PFSK-1 (cell line): Measurements from ENCODE around the gene NUDT3.

Source experiments
- FOXP2 ChIP-seq: optimal IDR thresholded peaks from 2 replicates; pipeline ENCODE3; 2011; ENCODE audit warnings: borderline replicate concordance, control low read depth, inconsistent platforms; ENCODE audit not compliant: insufficient read depth; ENCODE audit errors: extremely low read length, extremely low read depth
- POLR2AphosphoS5 ChIP-seq: IDR thresholded peaks from 2 replicates; pipeline ENCODE4 v1.6.1; 2012; ENCODE audit warnings: low read depth, mild to moderate bottlenecking, control low read depth, low read length, moderate library complexity
- SIN3A ChIP-seq: IDR thresholded peaks from 2 replicates; pipeline ENCODE4 v1.6.1; 2012; ENCODE audit warnings: mild to moderate bottlenecking, low read length, moderate library complexity, borderline replicate concordance; ENCODE audit not compliant: insufficient read depth
- TAF1 ChIP-seq: IDR thresholded peaks from 2 replicates; pipeline ENCODE4 v1.6.1; 2012; ENCODE audit warnings: low read length, control low read depth, borderline replicate concordance; ENCODE audit not compliant: insufficient read depth
- TF ChIP-seq, protein P1 (sequence below), 2 experiments: IDR thresholded peaks; 2 replicates each; pipeline versions ENCODE4 v1.6.1 to v1.8.0; 2011 to 2012; ENCODE audit warnings: low read depth in 2 of 2, low read length in 2 of 2, control low read depth in 1 of 2, inconsistent platforms in 1 of 2, mild to moderate bottlenecking in 1 of 2, moderate library complexity in 1 of 2; ENCODE audit not compliant: insufficient read depth in 1 of 2

NUDT3 gene

DNA sequence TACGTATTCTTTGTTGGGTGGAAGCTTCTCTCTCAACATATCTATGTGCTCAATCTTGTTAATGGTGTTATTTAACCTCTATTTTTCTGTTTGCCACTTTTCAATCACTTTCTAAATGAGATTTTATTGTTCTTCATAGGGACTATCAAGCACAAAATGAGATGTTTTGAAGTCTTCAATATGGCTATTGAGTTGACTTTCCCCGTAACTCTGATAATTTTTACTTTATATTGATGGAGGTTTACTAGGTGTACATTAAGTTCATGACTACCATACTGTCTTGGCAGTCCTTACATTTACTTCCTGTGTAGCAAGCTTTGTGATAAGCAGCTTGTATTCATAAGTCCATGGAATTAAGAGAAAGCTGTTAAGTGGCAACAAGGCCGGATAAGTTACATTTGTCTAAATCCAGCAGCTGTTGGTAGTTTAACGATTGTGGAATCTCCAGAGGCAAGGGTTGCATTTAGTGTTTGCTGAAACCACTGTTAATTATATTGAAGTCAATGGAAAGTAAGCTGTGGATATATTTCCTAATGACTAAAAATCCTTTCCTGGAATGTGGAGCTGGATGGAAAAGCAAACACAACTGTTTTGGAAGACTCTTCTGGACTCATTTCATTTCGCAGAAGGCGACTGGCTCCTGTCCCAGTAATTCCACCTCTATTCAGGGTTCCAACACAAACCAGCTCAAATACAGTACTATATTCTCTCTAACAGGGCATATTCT is 86.3 kb downstream of the NUDT3 start:
- no peak for TF ChIP-seq TAF1
- TF ChIP-seq, protein P1, sequence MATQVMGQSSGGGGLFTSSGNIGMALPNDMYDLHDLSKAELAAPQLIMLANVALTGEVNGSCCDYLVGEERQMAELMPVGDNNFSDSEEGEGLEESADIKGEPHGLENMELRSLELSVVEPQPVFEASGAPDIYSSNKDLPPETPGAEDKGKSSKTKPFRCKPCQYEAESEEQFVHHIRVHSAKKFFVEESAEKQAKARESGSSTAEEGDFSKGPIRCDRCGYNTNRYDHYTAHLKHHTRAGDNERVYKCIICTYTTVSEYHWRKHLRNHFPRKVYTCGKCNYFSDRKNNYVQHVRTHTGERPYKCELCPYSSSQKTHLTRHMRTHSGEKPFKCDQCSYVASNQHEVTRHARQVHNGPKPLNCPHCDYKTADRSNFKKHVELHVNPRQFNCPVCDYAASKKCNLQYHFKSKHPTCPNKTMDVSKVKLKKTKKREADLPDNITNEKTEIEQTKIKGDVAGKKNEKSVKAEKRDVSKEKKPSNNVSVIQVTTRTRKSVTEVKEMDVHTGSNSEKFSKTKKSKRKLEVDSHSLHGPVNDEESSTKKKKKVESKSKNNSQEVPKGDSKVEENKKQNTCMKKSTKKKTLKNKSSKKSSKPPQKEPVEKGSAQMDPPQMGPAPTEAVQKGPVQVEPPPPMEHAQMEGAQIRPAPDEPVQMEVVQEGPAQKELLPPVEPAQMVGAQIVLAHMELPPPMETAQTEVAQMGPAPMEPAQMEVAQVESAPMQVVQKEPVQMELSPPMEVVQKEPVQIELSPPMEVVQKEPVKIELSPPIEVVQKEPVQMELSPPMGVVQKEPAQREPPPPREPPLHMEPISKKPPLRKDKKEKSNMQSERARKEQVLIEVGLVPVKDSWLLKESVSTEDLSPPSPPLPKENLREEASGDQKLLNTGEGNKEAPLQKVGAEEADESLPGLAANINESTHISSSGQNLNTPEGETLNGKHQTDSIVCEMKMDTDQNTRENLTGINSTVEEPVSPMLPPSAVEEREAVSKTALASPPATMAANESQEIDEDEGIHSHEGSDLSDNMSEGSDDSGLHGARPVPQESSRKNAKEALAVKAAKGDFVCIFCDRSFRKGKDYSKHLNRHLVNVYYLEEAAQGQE (IDR thresholded peaks at IDR 0.05; ENCODE audit: insufficient read depth in 1 of 2, low read depth in 2 of 2, low read length in 2 of 2) = no peak
- no peak for TF ChIP-seq SIN3A
- no peak for TF ChIP-seq POLR2AphosphoS5
- no peak for TF ChIP-seq FOXP2

GRCh38 chr6:34305497-34305896 is 87.0 kb downstream of the NUDT3 start:
- TF ChIP-seq, protein P1 (IDR thresholded peaks at IDR 0.05; ENCODE audit: insufficient read depth in 1 of 2, low read depth in 2 of 2, low read length in 2 of 2) = no peak
- TF ChIP-seq SIN3A (no peak), TAF1 (no peak), POLR2AphosphoS5 (no peak), FOXP2 (no peak)

DNA sequence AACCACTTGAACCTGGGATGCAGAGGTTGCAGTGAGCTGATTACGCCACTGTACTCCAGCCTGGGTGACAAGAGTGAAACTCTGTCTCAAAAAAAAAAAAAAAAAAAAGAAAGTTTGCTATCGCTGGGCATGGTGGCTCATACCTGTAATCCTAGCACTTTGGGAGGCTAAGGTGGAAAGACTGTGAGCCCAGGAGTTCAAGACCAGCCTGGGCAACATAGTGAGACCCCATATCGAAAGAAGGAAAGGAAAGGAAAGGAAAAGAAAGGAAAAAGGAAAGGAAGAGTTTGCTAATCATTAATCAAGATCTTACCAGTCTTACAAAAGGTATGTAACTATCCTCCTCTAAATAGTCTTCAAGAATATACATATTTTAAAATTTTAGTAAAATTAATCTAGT is 88.3 kb downstream of the NUDT3 start:
- no peak for TF ChIP-seq SIN3A
- TF ChIP-seq, protein P1 (IDR thresholded peaks at IDR 0.05; ENCODE audit: insufficient read depth in 1 of 2, low read depth in 2 of 2, low read length in 2 of 2) = no peak
- no peak for TF ChIP-seq TAF1
- TF ChIP-seq POLR2AphosphoS5 = no peak
- no peak for TF ChIP-seq FOXP2

DNA sequence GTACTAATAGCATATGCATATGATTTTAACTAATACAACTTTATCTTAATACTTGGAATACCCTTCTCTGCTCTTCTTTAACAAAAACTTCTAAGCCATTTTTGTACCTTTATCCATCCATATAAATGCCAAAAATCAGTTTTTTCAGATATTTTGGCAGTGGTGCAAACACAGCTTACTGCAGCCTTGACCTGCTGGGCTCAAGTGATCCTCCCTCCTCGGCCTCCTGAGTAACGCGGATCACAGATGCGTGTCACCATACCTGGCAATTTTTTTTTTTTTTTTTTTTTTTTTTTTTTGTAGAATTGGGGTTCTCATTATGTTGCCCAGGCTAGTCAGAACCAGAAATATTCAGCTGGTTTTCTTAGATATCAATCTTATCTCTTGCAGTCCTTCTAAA is 89.5 kb downstream of the NUDT3 start:
- TF ChIP-seq TAF1 = no peak
- TF ChIP-seq POLR2AphosphoS5 = no peak
- TF ChIP-seq, protein P1 (IDR thresholded peaks at IDR 0.05; ENCODE audit: insufficient read depth in 1 of 2, low read depth in 2 of 2, low read length in 2 of 2) = no peak
- no peak for TF ChIP-seq SIN3A
- TF ChIP-seq FOXP2 = no peak
